Mucosa of rectum (tissue), 2 donors: ENCODE measurements around the gene ANKRD44.

Experiments
- H3K27ac ChIP-seq, 2 donors: one replicate each; pipeline ENCODE4 v1.7.0; 2013; ENCODE audit warnings: inconsistent platforms in 2 of 2, low read depth in 2 of 2, low read length in 2 of 2
- H3K27me3 ChIP-seq, 2 donors: one replicate each; pipeline ENCODE4 v1.7.0; 2013; ENCODE audit warnings: low read length in 2 of 2; ENCODE audit not compliant: control insufficient read depth in 2 of 2, insufficient read depth in 2 of 2
- H3K36me3 ChIP-seq, 2 donors: one replicate each; pipeline ENCODE4 v1.7.0; 2013; ENCODE audit warnings: low read length in 2 of 2; ENCODE audit not compliant: control insufficient read depth in 2 of 2, insufficient read depth in 2 of 2
- H3K4me1 ChIP-seq, 2 donors: one replicate each; pipeline ENCODE4 v1.7.0; 2013; ENCODE audit warnings: low read length in 2 of 2, mild to moderate bottlenecking in 1 of 2; ENCODE audit not compliant: control insufficient read depth in 2 of 2, insufficient read depth in 2 of 2
- H3K4me3 ChIP-seq, 2 donors: one replicate each; pipeline ENCODE4 v1.7.0; 2013; ENCODE audit warnings: low read length in 2 of 2
- H3K9ac ChIP-seq, 2 donors: one replicate each; pipeline ENCODE4 v1.7.0; 2013; ENCODE audit warnings: low read length in 2 of 2, low read depth in 1 of 2, mild to moderate bottlenecking in 1 of 2
- H3K9me3 ChIP-seq, 2 donors: one replicate each; pipeline ENCODE4 v1.7.0; 2013; ENCODE audit warnings: low read length in 2 of 2; ENCODE audit not compliant: control insufficient read depth in 2 of 2
- donor health status: healthy.
- donor health status: Normal muscosa, but diverticular disease.

The ANKRD44 gene

GRCh38 chr2:197078535-197078934, 232.0 kb downstream of the ANKRD44 start:
- H3K4me1 ChIP-seq: peaks cover 0 to 3% of the 10 kb centered on the region in 2 donors
- no peaks in the 10 kb centered on the region for H3K27me3 ChIP-seq
- peaks cover 0 to 15% of the 10 kb centered on the region in 2 donors for H3K36me3 ChIP-seq
- H3K4me3 ChIP-seq: no peak overlapping the region
- H3K27ac ChIP-seq: no peak overlapping the region
- H3K9ac ChIP-seq: no peak overlapping the region
- no peaks in the 10 kb centered on the region for H3K9me3 ChIP-seq

DNA sequence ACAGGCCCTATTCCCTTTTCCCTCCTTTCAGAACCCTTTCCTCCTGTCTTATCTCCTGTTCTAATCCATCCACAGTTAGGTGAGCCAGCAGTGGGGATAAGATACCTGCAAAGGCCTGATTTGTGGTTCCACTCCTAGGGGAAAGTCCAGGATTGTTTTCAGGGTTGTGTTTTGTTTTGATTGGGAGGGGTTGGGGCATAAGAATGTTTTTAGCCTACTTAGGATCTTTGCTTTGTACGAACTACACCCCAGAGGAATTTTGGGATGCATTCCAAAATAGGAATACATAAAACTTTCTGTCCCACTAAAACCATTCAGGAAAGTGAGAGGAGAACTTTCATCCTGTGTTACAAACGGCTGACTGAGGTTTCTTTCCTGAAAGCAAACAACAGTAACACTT, 233.2 kb downstream of the ANKRD44 start:
- no peak overlapping the region for H3K4me3 ChIP-seq
- H3K9me3 ChIP-seq: no peaks in the 10 kb centered on the region
- no peak overlapping the region for H3K9ac ChIP-seq
- peaks cover 0 to 3% of the 10 kb centered on the region in 2 donors for H3K4me1 ChIP-seq
- peaks cover 0 to 15% of the 10 kb centered on the region in 2 donors for H3K36me3 ChIP-seq
- no peak overlapping the region for H3K27ac ChIP-seq
- no peaks in the 10 kb centered on the region for H3K27me3 ChIP-seq

DNA sequence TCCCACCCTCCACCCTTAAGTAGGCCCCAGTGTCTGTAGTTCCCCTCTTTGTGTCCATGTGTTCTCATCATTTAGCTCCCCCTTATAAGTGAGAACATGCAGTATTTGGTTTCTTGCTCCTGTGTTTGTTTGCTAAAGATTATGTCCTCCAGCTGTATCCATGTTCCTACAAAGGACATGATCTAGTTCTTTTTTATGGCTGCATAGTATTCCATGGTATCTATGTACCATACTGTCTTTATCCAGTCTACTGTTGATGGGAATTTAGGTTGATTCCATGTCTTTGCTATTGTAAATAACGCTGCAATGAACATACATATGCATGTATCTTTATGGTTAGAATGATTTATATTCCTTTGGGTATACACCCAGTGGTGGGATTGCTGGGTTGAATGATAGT, 233.9 kb downstream of the ANKRD44 start:
- H3K27ac ChIP-seq: no peak overlapping the region
- H3K4me1 ChIP-seq: peaks cover 0 to 3% of the 10 kb centered on the region in 2 donors
- peaks cover 0 to 10% of the 10 kb centered on the region in 2 donors for H3K36me3 ChIP-seq
- no peaks in the 10 kb centered on the region for H3K9me3 ChIP-seq
- H3K4me3 ChIP-seq: no peak overlapping the region
- no peak overlapping the region for H3K9ac ChIP-seq
- H3K27me3 ChIP-seq: no peaks in the 10 kb centered on the region

GRCh38 chr2:197075754-197076337, 234.7 kb downstream of the ANKRD44 start:
- Histone ChIP-seq H3K4me1 (peaks cover 0 to 3% of the 10 kb centered on the region in 2 donors), H3K36me3 (peaks cover 0 to 9% of the 10 kb centered on the region in 2 donors), H3K27me3 (no peaks in the 10 kb centered on the region), H3K9me3 (no peaks in the 10 kb centered on the region), H3K4me3 (no peak overlapping the region), H3K27ac (no peak overlapping the region), H3K9ac (no peak overlapping the region)

- peaks cover 0 to 3% of the 10 kb centered on the region in 2 donors for H3K4me1 ChIP-seq
- H3K27ac ChIP-seq: no peak overlapping the region
- H3K4me3 ChIP-seq: no peak overlapping the region
- no peaks in the 10 kb centered on the region for H3K9me3 ChIP-seq
- peaks cover 0 to 6% of the 10 kb centered on the region in 2 donors for H3K36me3 ChIP-seq
- H3K27me3 ChIP-seq: no peaks in the 10 kb centered on the region
- no peak overlapping the region for H3K9ac ChIP-seq
These were observed 235.3 kb downstream of the ANKRD44 start for GRCh38 chr2:197075281-197075680.

- Histone ChIP-seq H3K9me3 (no peaks in the 10 kb centered on the region), H3K27me3 (no peaks in the 10 kb centered on the region), H3K4me1 (peaks cover 0 to 3% of the 10 kb centered on the region in 2 donors), H3K9ac (no peak overlapping the region), H3K27ac (no peak overlapping the region), H3K4me3 (no peak overlapping the region), H3K36me3 (peaks cover 0 to 6% of the 10 kb centered on the region in 2 donors)
These were observed 236.7 kb downstream of the ANKRD44 start for GRCh38 chr2:197073701-197074433.

- H3K36me3 ChIP-seq: peaks cover 0 to 4% of the 10 kb centered on the region in 2 donors
- no peak overlapping the region for H3K4me3 ChIP-seq
- no peaks in the 10 kb centered on the region for H3K9me3 ChIP-seq
- H3K4me1 ChIP-seq: peaks cover 0 to 3% of the 10 kb centered on the region in 2 donors
- H3K27me3 ChIP-seq: no peaks in the 10 kb centered on the region
- H3K27ac ChIP-seq: no peak overlapping the region
- H3K9ac ChIP-seq: no peak overlapping the region
These were observed 237.3 kb downstream of the ANKRD44 start for GRCh38 chr2:197073270-197073669.

DNA sequence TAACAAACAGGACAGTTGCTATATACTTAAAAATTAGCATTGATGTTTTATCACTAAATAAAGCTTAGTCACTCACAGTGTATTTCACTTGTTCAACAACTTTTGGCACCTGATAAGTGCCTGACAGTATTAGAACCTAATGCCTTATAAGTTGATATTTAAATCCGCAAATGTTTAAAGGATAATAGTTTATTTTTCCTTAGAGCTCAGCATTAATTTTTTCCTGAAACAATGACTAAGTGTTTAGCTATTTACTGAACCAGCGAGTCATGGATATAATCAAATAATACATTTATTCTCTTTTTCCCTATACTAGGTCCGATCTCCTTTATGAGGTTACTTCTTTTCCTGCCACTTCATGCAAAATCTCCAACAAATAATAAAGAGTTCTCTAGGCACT, 238.0 kb downstream of the ANKRD44 start:
- Histone ChIP-seq H3K4me1 (peaks cover 0 to 3% of the 10 kb centered on the region in 2 donors), H3K27me3 (no peaks in the 10 kb centered on the region), H3K36me3 (no peaks in the 10 kb centered on the region), H3K27ac (no peak overlapping the region), H3K9ac (no peak overlapping the region), H3K4me3 (no peak overlapping the region), H3K9me3 (no peaks in the 10 kb centered on the region)

GRCh38 chr2:197071790-197072436, 238.7 kb downstream of the ANKRD44 start:
- Histone ChIP-seq H3K4me1 (no peaks in the 10 kb centered on the region), H3K9ac (no peak overlapping the region), H3K4me3 (no peak overlapping the region), H3K27me3 (no peaks in the 10 kb centered on the region), H3K9me3 (no peaks in the 10 kb centered on the region), H3K36me3 (no peaks in the 10 kb centered on the region), H3K27ac (no peak overlapping the region)

- no peak overlapping the region for H3K27ac ChIP-seq
- H3K36me3 ChIP-seq: no peaks in the 10 kb centered on the region
- no peak overlapping the region for H3K9ac ChIP-seq
- H3K9me3 ChIP-seq: no peaks in the 10 kb centered on the region
- no peak overlapping the region for H3K4me3 ChIP-seq
- H3K4me1 ChIP-seq: no peaks in the 10 kb centered on the region
- no peaks in the 10 kb centered on the region for H3K27me3 ChIP-seq
These were observed 239.4 kb downstream of the ANKRD44 start for GRCh38 chr2:197071213-197071612.
